Hepatocyte (in vitro differentiated cells): ENCODE data around the gene IFI27L1.

Experiments
- EZH2 ChIP-seq: fragments of 200-600 bp; sonication (generic); IDR thresholded peaks from 2 replicates; pipeline ENCODE4 v1.6.1; 2016; ENCODE audit warnings: antibody characterized with exemption, mild to moderate bottlenecking, borderline replicate concordance
- EZH2phosphoT487 ChIP-seq: fragments of 200-600 bp; sonication (generic); IDR thresholded peaks from one replicate; pipeline ENCODE4 v1.6.1; 2018; ENCODE audit warnings: antibody characterized with exemption, mild to moderate bottlenecking, low read depth, moderate library complexity; ENCODE audit not compliant: unreplicated experiment, severe bottlenecking
- TF ChIP-seq, protein P1 (sequence below): fragments of 200-600 bp; sonication (generic); IDR thresholded peaks from 2 replicates; pipeline ENCODE4 v1.5.1; 2016; ENCODE audit warnings: antibody characterized with exemption, mild to moderate bottlenecking; ENCODE audit not compliant: poor library complexity

- TF ChIP-seq, protein P1, sequence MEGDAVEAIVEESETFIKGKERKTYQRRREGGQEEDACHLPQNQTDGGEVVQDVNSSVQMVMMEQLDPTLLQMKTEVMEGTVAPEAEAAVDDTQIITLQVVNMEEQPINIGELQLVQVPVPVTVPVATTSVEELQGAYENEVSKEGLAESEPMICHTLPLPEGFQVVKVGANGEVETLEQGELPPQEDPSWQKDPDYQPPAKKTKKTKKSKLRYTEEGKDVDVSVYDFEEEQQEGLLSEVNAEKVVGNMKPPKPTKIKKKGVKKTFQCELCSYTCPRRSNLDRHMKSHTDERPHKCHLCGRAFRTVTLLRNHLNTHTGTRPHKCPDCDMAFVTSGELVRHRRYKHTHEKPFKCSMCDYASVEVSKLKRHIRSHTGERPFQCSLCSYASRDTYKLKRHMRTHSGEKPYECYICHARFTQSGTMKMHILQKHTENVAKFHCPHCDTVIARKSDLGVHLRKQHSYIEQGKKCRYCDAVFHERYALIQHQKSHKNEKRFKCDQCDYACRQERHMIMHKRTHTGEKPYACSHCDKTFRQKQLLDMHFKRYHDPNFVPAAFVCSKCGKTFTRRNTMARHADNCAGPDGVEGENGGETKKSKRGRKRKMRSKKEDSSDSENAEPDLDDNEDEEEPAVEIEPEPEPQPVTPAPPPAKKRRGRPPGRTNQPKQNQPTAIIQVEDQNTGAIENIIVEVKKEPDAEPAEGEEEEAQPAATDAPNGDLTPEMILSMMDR = no peak
- TF ChIP-seq EZH2 (no peak), EZH2phosphoT487 (no peak)
These were observed 54.4 kb downstream of the IFI27L1 start for GRCh38 chr14:94135476-94135875.
